Measurements from ENCODE around the gene SETBP1.

Gene SETBP1

DNA sequence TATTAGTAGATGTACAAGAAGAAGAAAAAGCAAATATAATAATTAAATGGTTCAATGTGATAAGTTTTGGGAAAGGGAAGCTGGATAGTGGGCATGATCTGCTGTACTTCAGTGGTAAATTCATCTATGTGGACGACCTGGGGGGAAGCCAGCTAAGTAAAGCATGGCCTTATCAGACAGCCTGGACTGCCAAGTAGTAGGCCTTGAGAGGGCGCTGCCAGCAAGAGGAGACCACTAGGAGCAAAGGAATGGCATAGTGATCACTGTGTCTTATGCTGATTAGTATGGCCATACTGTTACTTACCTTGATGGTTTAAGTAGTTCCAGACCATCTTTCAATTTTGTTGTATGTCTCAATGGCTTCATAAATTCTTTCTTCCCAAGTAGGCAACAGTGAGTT is 287.6 kb downstream of the SETBP1 start:
- TF ChIP-seq, protein P1, sequence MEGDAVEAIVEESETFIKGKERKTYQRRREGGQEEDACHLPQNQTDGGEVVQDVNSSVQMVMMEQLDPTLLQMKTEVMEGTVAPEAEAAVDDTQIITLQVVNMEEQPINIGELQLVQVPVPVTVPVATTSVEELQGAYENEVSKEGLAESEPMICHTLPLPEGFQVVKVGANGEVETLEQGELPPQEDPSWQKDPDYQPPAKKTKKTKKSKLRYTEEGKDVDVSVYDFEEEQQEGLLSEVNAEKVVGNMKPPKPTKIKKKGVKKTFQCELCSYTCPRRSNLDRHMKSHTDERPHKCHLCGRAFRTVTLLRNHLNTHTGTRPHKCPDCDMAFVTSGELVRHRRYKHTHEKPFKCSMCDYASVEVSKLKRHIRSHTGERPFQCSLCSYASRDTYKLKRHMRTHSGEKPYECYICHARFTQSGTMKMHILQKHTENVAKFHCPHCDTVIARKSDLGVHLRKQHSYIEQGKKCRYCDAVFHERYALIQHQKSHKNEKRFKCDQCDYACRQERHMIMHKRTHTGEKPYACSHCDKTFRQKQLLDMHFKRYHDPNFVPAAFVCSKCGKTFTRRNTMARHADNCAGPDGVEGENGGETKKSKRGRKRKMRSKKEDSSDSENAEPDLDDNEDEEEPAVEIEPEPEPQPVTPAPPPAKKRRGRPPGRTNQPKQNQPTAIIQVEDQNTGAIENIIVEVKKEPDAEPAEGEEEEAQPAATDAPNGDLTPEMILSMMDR (IDR thresholded peaks at IDR 0.05; ENCODE audit: borderline replicate concordance, control extremely low read depth, extremely low read depth, insufficient read depth, missing control alignments), result no peak
- DNase-seq (ENCODE audit: low spot score), result no peak
- in situ Hi-C loops (cut with MboI; ENCODE audit: low sequenced_read_pairs, unreplicated experiment), result no loop called here

DNA sequence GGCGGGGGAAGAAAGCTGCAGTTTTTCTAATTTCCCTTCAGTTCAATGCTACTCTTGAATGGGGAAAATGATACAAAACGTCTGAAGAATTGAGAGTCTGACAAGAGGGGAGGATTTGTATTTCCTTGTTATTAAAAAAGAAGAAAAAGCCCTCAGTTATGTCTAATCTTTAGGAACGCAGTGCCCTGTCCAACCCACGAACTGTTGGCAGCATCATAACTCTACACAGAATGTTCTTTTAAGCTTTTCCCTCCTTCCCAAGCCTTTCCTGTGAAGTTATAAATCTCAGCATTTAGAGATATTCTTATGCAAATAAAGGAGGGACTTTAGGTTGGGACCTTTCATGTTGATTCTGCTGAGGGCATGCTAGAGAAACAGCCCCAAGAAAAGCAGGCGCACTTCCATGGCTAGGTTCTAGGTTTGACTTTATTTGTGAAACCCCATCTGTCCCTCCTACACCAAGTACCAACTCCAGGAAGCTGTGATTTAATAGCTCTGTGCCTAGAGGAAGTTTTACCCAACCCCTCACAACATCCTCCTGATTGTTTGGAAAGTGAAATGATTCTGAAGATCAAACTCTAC is 288.6 kb downstream of the SETBP1 start:
- TF ChIP-seq, protein P1 (IDR thresholded peaks at IDR 0.05; ENCODE audit: borderline replicate concordance, control extremely low read depth, extremely low read depth, insufficient read depth, missing control alignments), result no peak
- in situ Hi-C loops (cut with MboI; ENCODE audit: low sequenced_read_pairs, unreplicated experiment), result no loop called here
- no peak for DNase-seq (ENCODE audit: low spot score)

DNA sequence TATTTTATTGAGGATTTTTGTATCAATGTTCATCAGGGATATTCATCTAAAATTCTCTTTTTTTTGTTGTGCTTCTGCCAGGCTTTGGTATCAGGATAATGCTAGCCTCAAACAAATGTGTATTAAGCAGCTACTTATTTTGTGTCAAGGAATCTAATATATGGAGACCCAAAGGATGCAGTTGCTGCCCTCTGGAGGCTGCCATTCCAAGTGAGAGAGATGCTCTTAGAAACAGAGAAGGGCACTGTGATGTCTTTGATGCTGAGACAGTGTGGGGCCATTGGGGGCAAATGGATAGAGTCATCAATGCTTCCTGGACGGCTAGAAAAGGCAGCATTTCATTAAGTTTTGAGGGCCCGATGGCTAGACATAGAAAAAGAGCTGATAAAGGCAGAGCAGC is 292.6 kb downstream of the SETBP1 start:
- no peak for DNase-seq (ENCODE audit: low spot score)
- TF ChIP-seq, protein P1 (IDR thresholded peaks at IDR 0.05; ENCODE audit: borderline replicate concordance, control extremely low read depth, extremely low read depth, insufficient read depth, missing control alignments), result no peak

DNA sequence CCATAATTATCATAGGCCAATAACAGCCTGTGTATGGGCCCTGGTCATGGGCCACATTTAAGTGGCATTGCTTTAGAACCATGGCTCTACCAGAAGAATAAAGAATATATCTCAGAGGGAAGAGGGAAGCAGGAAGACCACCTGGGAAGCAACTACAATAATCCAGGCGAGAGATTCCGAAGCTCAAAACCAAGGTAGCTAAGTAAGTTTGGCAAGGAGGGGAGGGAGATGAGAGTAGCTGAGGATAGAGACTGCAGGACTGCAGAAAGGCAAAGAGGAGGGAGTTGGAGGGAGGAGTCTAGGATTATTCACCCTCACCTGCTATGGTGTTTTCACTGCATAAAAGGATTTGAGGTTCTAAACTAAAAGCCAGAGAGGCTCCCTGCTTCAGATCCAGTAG is 293.5 kb downstream of the SETBP1 start:
- TF ChIP-seq, protein P1 (IDR thresholded peaks at IDR 0.05; ENCODE audit: borderline replicate concordance, control extremely low read depth, extremely low read depth, insufficient read depth, missing control alignments), result no peak
- DNase-seq (ENCODE audit: low spot score), result no peak

More for the DNA sequence above, 292.6 kb downstream of the SETBP1 start:
- in situ Hi-C loops (cut with MboI; ENCODE audit: low sequenced_read_pairs, unreplicated experiment), result no loop called here

DNA sequence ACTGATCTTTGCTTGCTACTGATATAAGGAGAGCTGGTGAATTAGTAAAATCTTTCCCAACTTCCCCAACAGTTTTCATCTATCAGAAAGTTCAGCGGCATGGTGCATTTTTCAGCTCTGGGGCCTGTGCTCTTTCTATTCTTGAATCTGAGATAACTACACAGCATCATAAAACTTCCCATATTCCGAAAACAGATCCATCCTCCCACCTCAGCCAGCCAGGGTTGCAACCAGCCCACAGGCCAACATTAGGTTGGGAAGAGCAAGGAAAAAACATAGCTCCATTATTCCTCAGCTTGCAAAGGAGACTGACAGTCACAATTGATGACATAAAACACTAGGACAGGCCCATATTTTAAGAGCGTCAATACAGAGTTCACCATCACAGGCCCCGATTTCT is 297.2 kb downstream of the SETBP1 start:
- in situ Hi-C loops (cut with MboI; ENCODE audit: low sequenced_read_pairs, unreplicated experiment), result no loop called here

More for the DNA sequence above, 293.5 kb downstream of the SETBP1 start:
- in situ Hi-C loops (cut with MboI; ENCODE audit: low sequenced_read_pairs, unreplicated experiment), result no loop called here

DNA sequence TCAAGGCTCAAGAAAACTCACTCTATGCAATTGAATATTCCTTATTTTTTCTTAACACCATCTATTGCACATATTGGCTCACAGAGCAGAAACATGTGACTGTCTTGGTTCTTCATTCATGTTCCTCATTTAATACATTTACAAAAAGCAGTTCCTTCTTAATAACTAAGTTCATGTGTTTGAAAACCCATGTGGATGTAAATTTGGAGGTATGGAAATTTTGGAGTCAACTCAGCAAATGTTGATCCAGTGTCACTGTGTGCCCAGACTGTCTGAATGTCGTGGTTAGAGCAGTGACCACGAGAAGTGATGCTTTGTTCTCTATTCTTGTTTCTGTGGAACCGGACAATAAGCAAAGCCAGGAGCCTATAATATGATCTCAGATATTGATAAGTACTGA is 299.1 kb downstream of the SETBP1 start:
- no peak for DNase-seq (ENCODE audit: low spot score)
- in situ Hi-C loops (cut with MboI; ENCODE audit: low sequenced_read_pairs, unreplicated experiment), result no loop called here
- TF ChIP-seq, protein P1 (IDR thresholded peaks at IDR 0.05; ENCODE audit: borderline replicate concordance, control extremely low read depth, extremely low read depth, insufficient read depth, missing control alignments), result no peak

More for the DNA sequence above, 297.2 kb downstream of the SETBP1 start:
- TF ChIP-seq, protein P1 (IDR thresholded peaks at IDR 0.05; ENCODE audit: borderline replicate concordance, control extremely low read depth, extremely low read depth, insufficient read depth, missing control alignments), result no peak
- no peak for DNase-seq (ENCODE audit: low spot score)

Measured in GM13976 (cell line).